ENCODE results near the gene IGIP.
A peak's percentile ranks its signal among the peaks of the same experiment; 100 is the strongest.

IGIP gene

DNA sequence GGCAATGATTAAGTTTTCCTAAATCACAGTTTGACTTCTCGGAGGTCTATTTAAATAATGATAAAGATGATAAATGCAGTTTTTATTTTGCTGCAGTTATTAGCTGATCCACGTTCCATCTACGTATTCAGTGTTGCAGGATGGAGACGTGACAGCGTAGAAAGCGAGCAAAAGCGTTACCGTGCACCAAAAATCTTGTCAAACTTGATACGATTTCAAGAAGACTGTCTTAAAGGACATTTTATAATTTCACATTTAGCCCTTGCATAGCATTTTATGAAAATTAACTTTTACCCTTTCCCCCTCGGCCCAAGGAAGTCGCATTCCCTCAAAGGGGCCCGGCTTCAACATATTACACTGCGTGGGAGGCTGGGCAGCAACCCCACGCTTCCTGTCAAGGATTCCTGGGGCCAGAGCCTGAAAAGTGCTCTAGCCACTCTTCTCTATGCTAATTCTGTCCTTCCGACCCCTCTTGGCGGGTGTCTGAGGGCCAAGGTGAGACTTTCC, 18.9 kb upstream of the IGIP start:
- Histone ChIP-seq H3K36me3 (ENCODE audit: insufficient read depth, insufficient read length, low read length) (no peaks in the 10 kb centered on the region), H3K4me1 (ENCODE audit: insufficient read depth, insufficient read length) (peaks cover 2% of the 10 kb centered on the region), H3K4me3 (ENCODE audit: insufficient read length, low read depth) (peak overlapping the region; percentile 52), H3K9me3 (ENCODE audit: insufficient read depth, low read length) (no peaks in the 10 kb centered on the region), H3K27me3 (ENCODE audit: insufficient read depth, insufficient read length) (peaks cover 62% of the 10 kb centered on the region), H3K9ac (ENCODE audit: insufficient read length, low read depth) (peak overlapping the region; percentile 86)
- TF ChIP-seq SUZ12 (IDR thresholded peaks at IDR 0.05; ENCODE audit: extremely low read depth, insufficient read depth, insufficient read length) (no peak), YY1 (IDR thresholded peaks at IDR 0.05; ENCODE audit: insufficient read depth, insufficient read length) (no peak), ZNF274 (IDR thresholded peaks at IDR 0.05; ENCODE audit: low read depth, low read length) (no peak)
- no peak for DNase-seq (ENCODE audit: low read depth, low spot score)

- no peaks in the 10 kb centered on the region for H3K9me3 ChIP-seq (ENCODE audit: insufficient read depth, low read length)
- H3K4me1 ChIP-seq (ENCODE audit: insufficient read depth, insufficient read length): peaks cover 5% of the 10 kb centered on the region
- H3K4me3 ChIP-seq (ENCODE audit: insufficient read length, low read depth): peak overlapping the region; percentile 52
- peak overlapping the region; percentile 86 for H3K9ac ChIP-seq (ENCODE audit: insufficient read length, low read depth)
- no peaks in the 10 kb centered on the region for H3K36me3 ChIP-seq (ENCODE audit: insufficient read depth, insufficient read length, low read length)
- peak; percentile 68 for DNase-seq (ENCODE audit: low read depth, low spot score)
- H3K27me3 ChIP-seq (ENCODE audit: insufficient read depth, insufficient read length): peaks cover 68% of the 10 kb centered on the region
- TF ChIP-seq SUZ12 (IDR thresholded peaks at IDR 0.05; ENCODE audit: extremely low read depth, insufficient read depth, insufficient read length) (no peak), ZNF274 (IDR thresholded peaks at IDR 0.05; ENCODE audit: low read depth, low read length) (no peak), YY1 (IDR thresholded peaks at IDR 0.05; ENCODE audit: insufficient read depth, insufficient read length) (no peak)
These were observed 18.2 kb upstream of the IGIP start for GRCh38 chr5:140107312-140108092.

DNA sequence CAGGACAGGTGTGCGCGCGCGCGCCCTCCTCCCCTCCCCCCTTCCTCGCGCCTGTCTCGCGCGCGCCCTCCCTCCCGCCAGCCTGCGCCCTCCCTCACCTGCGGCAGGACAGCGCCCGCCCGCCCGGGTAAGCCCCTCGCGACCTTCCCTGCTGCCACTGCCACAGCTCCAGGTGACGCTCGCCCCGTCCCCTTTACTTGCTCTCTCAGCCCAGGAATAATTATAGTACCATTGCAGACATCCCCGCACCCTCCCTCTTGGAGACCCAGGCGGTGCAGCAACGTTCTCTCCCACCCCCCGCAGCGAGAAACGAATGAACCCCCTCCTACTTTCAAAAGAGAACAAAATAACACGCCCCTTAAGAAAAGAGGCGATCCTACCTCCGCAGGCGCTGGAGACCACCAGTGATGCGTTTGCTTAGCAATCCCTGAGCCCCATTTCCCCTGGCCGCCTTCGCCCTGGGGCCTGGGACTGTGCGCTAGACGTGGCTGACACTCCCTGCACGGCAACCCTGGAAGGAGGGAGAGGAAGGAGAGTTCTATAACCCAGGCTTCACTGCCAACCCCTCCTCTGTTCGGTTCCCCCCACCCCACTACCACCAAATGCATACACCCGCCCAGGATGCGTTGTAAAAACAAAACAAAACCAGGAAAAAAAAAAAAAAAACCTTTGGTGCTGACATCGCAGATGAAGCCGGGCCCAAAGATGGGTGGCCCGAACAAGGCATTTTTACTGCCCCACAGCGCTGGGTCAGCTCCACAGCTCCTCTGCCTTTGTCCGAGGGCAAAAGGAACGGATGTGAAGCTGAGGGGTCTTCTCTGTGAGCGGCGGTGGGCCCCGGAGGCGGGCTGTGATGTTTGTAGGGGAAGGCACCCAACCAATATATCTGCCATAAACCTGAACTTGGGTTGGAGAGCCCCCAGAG, 17.4 kb upstream of the IGIP start:
- H3K27me3 ChIP-seq (ENCODE audit: insufficient read depth, insufficient read length): peaks cover 77% of the 10 kb centered on the region
- H3K4me3 ChIP-seq (ENCODE audit: insufficient read length, low read depth): peak overlapping the region; percentile 52
- H3K9ac ChIP-seq (ENCODE audit: insufficient read length, low read depth): peak overlapping the region; percentile 68
- H3K4me1 ChIP-seq (ENCODE audit: insufficient read depth, insufficient read length): peaks cover 5% of the 10 kb centered on the region
- no peaks in the 10 kb centered on the region for H3K9me3 ChIP-seq (ENCODE audit: insufficient read depth, low read length)
- TF ChIP-seq ZNF274 (IDR thresholded peaks at IDR 0.05; ENCODE audit: low read depth, low read length) (no peak), SUZ12 (IDR thresholded peaks at IDR 0.05; ENCODE audit: extremely low read depth, insufficient read depth, insufficient read length) (no peak), YY1 (IDR thresholded peaks at IDR 0.05; ENCODE audit: insufficient read depth, insufficient read length) (no peak)
- no peaks in the 10 kb centered on the region for H3K36me3 ChIP-seq (ENCODE audit: insufficient read depth, insufficient read length, low read length)
- DNase-seq (ENCODE audit: low read depth, low spot score): no peak

- no peak for TF ChIP-seq SUZ12 (IDR thresholded peaks at IDR 0.05; ENCODE audit: extremely low read depth, insufficient read depth, insufficient read length)
- TF ChIP-seq YY1 (IDR thresholded peaks at IDR 0.05; ENCODE audit: insufficient read depth, insufficient read length): no peak
- no peak for TF ChIP-seq ZNF274 (IDR thresholded peaks at IDR 0.05; ENCODE audit: low read depth, low read length)
- Histone ChIP-seq H3K27me3 (ENCODE audit: insufficient read depth, insufficient read length) (peaks cover 80% of the 10 kb centered on the region), H3K9me3 (ENCODE audit: insufficient read depth, low read length) (no peaks in the 10 kb centered on the region), H3K4me1 (ENCODE audit: insufficient read depth, insufficient read length) (peaks cover 5% of the 10 kb centered on the region), H3K4me3 (ENCODE audit: insufficient read length, low read depth) (no peak overlapping the region), H3K9ac (ENCODE audit: insufficient read length, low read depth) (peak overlapping the region; percentile 68), H3K36me3 (ENCODE audit: insufficient read depth, insufficient read length, low read length) (no peaks in the 10 kb centered on the region)
- no peak for DNase-seq (ENCODE audit: low read depth, low spot score)
These were observed 16.5 kb upstream of the IGIP start for GRCh38 chr5:140109018-140109758.

DNA sequence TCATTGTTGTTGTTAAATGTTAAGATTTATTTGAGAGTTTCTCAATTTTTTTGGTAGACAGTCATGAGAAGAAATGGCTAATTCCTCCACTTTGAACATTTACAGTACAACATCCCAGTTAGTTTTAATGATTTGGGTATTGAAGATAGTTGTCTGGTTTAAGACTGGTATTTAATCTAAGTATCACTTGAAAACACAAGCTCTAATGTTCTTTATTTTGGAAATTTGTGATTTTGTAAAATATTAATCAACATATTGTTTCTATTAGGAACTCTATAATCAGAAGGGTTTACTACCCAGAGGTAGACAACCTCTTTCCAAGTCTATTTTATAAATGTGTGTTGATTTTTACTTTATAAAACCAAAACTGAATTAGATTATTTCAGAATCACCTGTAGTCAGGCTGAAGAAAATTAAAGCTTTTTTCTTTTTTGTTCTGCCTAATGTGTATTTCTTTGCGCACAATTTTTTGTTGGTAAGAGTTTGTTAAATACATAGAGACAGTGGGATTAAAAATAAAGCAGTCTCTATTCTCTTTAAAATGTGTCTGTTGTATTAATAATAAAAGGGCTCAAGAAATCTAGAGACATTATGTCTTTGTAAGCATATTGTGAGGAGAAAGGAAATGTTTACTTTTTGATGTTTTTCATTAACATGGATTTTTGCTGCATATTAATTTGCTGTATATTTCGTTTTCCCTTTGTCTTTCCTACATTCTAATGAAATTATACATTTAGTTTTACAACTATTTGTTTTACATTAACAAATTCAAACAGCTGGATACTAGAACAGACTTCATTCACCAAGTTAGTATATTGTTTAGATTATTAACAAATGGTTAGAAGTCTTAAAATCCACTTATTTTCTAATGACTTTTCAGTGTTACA, 15.7 kb upstream of the IGIP start:
- peaks cover 73% of the 10 kb centered on the region for H3K27me3 ChIP-seq (ENCODE audit: insufficient read depth, insufficient read length)
- H3K36me3 ChIP-seq (ENCODE audit: insufficient read depth, insufficient read length, low read length): no peaks in the 10 kb centered on the region
- peaks cover 5% of the 10 kb centered on the region for H3K4me1 ChIP-seq (ENCODE audit: insufficient read depth, insufficient read length)
- no peak for TF ChIP-seq SUZ12 (IDR thresholded peaks at IDR 0.05; ENCODE audit: extremely low read depth, insufficient read depth, insufficient read length)
- no peak for TF ChIP-seq YY1 (IDR thresholded peaks at IDR 0.05; ENCODE audit: insufficient read depth, insufficient read length)
- no peak for TF ChIP-seq ZNF274 (IDR thresholded peaks at IDR 0.05; ENCODE audit: low read depth, low read length)
- no peak overlapping the region for H3K4me3 ChIP-seq (ENCODE audit: insufficient read length, low read depth)
- H3K9ac ChIP-seq (ENCODE audit: insufficient read length, low read depth): no peak overlapping the region
- DNase-seq (ENCODE audit: low read depth, low spot score): no peak
- H3K9me3 ChIP-seq (ENCODE audit: insufficient read depth, low read length): no peaks in the 10 kb centered on the region

GRCh38 chr5:140110646-140110957, 15.1 kb upstream of the IGIP start:
- H3K9me3 ChIP-seq (ENCODE audit: insufficient read depth, low read length): no peaks in the 10 kb centered on the region
- no peak for DNase-seq (ENCODE audit: low read depth, low spot score)
- H3K4me1 ChIP-seq (ENCODE audit: insufficient read depth, insufficient read length): peaks cover 5% of the 10 kb centered on the region
- no peak overlapping the region for H3K4me3 ChIP-seq (ENCODE audit: insufficient read length, low read depth)
- no peak for TF ChIP-seq SUZ12 (IDR thresholded peaks at IDR 0.05; ENCODE audit: extremely low read depth, insufficient read depth, insufficient read length)
- no peak for TF ChIP-seq YY1 (IDR thresholded peaks at IDR 0.05; ENCODE audit: insufficient read depth, insufficient read length)
- TF ChIP-seq ZNF274 (IDR thresholded peaks at IDR 0.05; ENCODE audit: low read depth, low read length): no peak
- H3K27me3 ChIP-seq (ENCODE audit: insufficient read depth, insufficient read length): peaks cover 67% of the 10 kb centered on the region
- H3K9ac ChIP-seq (ENCODE audit: insufficient read length, low read depth): no peak overlapping the region
- no peaks in the 10 kb centered on the region for H3K36me3 ChIP-seq (ENCODE audit: insufficient read depth, insufficient read length, low read length)

All from NT2/D1 (cell line).